Stimulated activated naive CD4-positive, alpha-beta T cell treated with Interleukin-2 at 50 U/mL for 16 hours (primary cell): ENCODE results near the gene CACTIN.
A peak's percentile ranks its signal among the peaks of the same experiment; 100 is the strongest.

Experiments used
- DNase-seq: peaks from one replicate; lab custom pipeline; 2025; lab: John Stamatoyannopoulos, UW

Gene CACTIN

DNA sequence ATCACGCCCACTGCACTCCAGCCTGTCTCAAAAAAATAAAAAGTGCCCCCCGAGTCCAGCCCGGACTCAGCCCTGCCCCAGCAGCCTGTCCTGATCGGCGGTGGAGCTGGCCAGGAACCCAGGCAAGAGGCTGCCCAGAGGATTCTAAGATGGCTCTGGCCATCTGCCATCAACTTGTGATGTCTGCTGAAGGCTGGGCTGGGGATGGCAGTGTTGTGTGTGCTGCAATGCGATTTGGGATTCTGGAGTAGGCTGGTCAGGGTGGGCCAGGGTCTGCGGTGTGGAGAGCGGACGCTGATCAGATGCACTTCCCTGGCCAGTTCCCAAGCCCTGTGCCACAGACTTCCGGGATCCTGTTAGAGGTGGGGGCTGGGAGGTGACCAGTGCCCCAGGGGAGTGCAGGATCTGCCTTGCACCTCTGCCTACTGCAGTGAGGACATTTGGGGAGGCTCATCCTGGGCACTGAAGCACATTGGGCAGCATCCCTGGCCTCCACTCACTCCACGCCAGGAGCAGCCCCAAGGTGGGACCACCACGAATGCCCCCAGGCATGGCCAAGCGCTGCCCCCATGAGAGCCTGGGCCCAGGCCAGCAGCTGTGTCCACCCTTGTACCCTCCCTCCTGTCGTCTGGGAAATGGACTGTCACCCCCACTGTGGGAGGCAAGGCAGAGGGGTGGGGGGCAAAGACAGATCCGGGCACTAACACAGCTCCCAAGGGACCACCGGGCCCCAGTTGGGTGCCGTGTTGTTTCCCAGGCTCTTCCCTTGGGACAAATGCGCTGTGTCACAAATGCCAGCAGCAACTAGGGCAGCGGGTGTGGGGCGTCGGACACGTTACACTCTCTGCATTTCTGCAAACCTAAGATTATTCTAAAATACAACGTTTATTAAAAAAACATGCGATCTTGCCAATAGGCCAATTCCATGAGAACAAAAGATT is 16.5 kb downstream of the CACTIN start:
- DNase-seq, result no peak

DNA sequence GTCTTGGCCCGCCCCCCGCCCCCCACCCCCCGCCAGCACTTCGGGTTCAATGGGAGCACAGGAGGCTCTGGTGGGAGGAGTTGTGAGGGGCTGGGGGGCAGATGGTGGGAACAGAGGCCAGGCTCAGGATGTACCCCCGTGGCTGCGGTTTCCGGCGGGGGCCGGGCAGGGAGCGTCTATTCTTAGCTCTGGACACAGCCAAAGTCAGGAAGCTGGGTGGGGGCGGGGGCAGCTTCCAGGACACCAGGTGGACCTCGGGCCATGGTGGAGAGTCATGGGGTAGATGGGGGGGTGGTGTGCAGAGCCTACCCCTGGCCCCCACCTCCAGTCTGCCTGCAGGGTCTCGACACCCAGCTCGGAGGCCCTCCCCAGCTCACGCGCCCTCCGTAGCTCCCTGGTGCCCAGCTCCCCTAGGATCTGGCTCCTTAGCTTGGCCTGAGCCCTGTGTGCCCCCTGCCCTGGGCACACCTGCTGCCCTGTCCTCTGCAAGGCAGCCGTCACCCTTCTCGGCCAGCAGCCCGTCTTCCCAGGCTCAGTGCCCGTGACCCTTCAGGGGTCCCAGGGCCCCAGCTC is 17.8 kb downstream of the CACTIN start:
- no peak for DNase-seq

- no peak for DNase-seq
Measured at GRCh38 chr19:3608079-3608641, 18.4 kb downstream of the CACTIN start.

GRCh38 chr19:3607303-3608078 is 19.1 kb downstream of the CACTIN start:
- DNase-seq, result no peak

DNA sequence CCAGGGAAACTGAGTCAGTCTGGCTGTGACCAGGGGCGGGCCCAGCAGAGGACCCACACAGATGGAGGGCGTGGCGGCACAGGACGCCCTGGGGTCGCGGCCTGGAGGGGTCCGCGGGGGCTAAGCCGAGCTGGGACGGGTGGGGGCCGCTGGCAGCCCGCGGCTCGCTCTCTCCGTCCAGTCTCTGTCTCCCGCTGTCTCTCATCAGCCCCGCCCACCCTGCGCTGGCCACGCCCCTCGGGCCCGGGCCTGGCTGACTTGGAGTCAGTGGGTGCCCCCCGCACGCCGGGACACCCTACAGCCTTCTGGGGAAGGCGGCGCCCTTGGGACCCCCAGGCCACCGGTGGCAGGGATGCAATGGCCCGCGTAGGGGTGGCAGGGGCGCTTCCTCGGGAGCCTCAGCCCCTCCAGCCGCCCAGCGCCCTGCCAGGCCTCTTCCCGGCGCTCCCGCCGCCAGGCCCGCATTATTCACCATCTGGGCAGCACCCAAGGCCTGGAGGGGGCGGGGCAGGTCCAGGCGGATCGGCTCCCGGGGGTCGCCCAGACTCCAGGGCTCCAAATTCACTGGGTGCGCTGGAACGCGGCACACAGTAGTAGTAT is 19.8 kb downstream of the CACTIN start, which contains the start of gene TBXA2R:
Gene TBXA2R (minus strand): TSS at position 186 of the 600 bp plus-strand sequence. CDS start 6,241 bp downstream, outside the sequence.
- DNase-seq, result peak; percentile 22

- no peak for DNase-seq
Measured at GRCh38 chr19:3606174-3606689, 20.4 kb downstream of the CACTIN start.

GRCh38 chr19:3605770-3606169 is 20.8 kb downstream of the CACTIN start:
- DNase-seq, result no peak

DNA sequence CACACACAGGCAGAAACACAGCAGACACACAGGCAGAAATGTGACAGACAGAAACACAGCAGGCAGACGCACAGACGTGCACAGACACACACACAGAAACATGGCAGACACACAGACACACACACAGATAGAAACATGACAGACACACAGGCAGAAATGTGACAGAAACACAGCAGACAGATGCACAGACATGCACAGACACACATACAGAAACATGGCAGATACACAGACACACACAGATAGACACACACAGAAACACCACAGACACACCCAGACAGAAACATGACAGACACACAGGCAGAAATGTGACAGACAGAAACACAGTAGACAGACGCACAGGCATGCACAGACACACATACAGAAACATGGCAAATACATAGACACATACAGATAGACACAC is 21.2 kb downstream of the CACTIN start:
- no peak for DNase-seq

- DNase-seq, result no peak
Measured at GRCh38 chr19:3604987-3605343, 21.6 kb downstream of the CACTIN start.

GRCh38 chr19:3604227-3604986 is 22.2 kb downstream of the CACTIN start:
- no peak for DNase-seq

GRCh38 chr19:3603121-3603811 is 23.3 kb downstream of the CACTIN start:
- no peak for DNase-seq

DNA sequence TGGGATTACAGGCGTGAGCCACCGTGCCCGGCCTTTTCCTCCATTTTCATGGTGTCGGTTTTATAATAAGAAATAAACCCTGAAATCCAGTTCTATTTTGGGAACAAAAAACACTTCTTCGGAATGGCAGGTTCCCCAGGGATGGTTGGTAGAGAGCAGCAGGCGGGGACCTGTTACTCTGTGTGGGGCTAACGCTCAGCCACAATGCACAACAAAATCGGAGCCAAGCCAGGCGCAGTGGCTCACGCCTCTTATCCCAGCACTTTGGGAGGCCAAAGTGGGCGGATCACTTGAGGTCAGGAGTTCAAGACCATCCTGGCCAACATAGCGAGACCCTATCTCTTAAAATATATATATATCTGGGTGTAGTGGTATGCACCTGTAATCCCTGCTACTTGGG is 25.6 kb downstream of the CACTIN start:
- no peak for DNase-seq

DNA sequence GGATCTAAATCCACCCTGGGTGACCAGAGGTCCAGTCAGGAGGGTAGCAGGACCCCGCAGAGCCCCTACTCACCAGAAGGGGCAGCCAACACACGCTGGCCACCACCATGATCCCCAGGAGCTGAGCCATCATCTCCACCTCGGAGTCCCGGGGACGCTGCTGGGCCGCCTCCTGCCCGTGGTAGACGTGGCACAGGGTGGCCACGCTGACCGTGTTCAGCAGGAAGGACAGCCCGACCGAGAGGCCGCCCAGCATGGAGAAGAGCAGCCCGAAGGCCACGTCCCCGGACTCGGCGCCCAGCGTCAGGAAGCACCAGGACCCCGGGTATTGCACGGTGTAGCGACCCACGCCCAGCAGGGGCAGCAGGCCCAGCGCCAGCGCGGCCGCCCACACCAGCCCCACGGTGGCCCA is 26.8 kb downstream of the CACTIN start:
- no peak for DNase-seq

GRCh38 chr19:3595521-3596061 is 31.0 kb downstream of the CACTIN start:
- DNase-seq, result no peak

- DNase-seq, result no peak
Measured at GRCh38 chr19:3593156-3593555, 33.4 kb downstream of the CACTIN start.

DNA sequence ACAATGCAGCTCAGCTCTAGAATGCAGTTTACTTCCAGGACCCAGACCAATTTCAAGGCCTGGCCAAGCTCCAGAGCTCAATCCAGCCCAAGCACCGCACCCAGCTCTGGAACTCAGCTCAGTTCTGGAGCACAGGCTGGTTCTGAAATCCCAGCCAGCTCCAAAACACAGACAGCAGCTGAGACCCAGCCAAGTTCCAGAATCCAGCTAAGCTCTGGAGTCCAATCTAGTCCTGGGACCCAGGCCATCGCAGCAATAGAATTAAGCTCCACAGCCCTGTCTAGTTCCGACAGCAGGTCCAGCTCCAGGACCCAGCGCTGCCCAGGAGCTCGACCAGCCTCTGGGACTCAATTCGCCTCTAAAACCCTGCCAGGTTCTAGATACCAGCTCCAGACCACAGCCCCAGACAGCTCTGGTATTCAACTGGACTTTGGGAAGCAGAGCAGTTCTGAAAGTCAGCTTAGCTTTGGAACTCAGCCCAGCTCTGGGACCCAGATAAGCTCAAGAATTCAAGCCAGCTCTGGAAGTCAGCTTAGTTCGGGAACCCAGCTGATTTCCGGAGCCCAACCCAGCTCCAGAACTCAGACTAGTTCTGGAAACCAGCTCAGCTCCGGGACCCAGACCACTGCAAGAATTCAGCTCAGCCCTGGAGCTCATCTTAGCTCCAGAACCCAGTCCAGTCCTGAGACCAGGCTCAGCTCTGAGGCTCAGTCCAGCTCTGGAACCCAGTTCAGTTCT is 34.5 kb downstream of the CACTIN start:
- DNase-seq, result no peak

DNA sequence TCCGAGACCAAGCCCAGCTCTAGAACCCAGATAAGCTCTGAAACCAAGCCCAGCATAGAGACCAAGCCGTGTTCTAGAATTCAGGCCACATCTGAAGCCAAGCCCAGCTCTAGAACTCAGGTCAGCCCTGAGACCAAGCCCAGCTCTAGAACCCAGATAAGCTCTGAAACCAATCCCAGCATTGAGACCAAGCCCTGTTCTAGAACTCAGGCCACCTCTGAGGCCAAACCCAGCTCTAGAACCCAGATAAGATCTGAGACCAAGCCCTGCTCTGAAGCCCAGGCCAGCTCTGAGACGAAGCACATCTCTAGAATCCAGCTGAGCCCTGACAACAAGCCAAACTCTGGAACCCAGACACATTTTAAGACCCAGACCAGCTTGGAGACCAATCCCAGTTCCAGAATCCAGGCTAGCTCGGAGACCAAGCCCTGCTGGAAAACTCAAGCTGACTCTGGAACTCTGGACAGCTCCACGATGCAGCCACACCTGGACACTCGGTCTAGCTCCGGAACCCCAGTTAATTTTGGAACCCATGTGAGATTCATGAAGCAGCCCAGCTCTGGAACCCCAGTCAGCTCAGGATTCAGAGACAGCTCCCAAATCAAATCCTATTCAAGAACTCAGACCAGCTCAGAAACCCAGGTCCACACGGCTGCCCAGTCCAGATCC is 35.5 kb downstream of the CACTIN start:
- DNase-seq, result no peak

- no peak for DNase-seq
Measured at GRCh38 chr19:3589949-3590348, 36.6 kb downstream of the CACTIN start.

DNA sequence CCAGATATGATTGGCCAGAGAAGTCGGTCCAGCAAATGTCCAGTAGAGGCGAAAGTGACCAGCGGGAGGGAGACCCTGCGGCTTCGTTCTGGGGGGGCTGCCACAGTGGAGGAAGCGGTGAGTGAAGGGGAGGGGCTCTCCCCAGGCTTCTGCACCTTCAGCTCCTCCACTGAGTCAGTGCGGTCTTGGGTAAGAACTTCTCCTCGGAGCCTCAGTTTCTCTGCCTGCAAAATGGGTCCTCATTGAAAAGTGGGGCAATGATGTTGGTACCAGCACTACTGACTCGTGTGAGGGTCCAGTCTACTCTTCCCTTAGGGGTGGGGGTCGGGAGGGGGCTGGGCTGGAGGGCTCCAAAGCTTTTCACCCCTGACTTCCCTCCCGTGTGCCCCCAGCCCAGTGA is 37.2 kb downstream of the CACTIN start:
- no peak for DNase-seq
